ENCODE data around the gene PRKN. TPM values are rescaled to one million over a fixed set of nuclear protein-coding genes. Genes with fewer than 3 reads are reported as not detected.

PRKN gene
- total and polyA plus RNA-seq, 9 of the 15 experiments (the other 6 are each of a cell fraction or from before 2014, with no cell fraction given), result 0.03 to 0.96 (median 0.15) TPM; not detected in 2

- TF ChIP-seq, protein P1, sequence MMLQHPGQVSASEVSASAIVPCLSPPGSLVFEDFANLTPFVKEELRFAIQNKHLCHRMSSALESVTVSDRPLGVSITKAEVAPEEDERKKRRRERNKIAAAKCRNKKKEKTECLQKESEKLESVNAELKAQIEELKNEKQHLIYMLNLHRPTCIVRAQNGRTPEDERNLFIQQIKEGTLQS (IDR thresholded peaks at IDR 0.05), result peak; percentile 78
- TF ChIP-seq, protein P1 (CRISPR knock-in tag; conservative IDR thresholded peaks at IDR 0.05), result no peak
- TF ChIP-seq JUND (IDR thresholded peaks at IDR 0.05; ENCODE audit: borderline replicate concordance, low read depth, low read length), result peak; percentile 78
- peak; percentile 72; the same call in 2 of the 3 replicates for TF ChIP-seq JUND (tag; IDR thresholded peaks at IDR 0.05; ENCODE audit: borderline replicate concordance, low read depth, low read length)
- no peak for TF ChIP-seq ETV6 (IDR thresholded peaks at IDR 0.05; ENCODE audit: borderline replicate concordance in 1 of 2, low read depth in 2 of 2, low read length in 1 of 2)
- no peak for TF ChIP-seq ETV6 (CRISPR knock-in tag; IDR thresholded peaks at IDR 0.05; ENCODE audit: borderline replicate concordance)
- TF ChIP-seq EGR1 (conservative IDR thresholded peaks at IDR 0.05), result no peak
- no peak for TF ChIP-seq MCM2 (IDR thresholded peaks at IDR 0.05; ENCODE audit: low read depth)
- no peak for TF ChIP-seq TAF15 (IDR thresholded peaks at IDR 0.05; ENCODE audit: low read depth, low read length)
- peak; percentile 87 for TF ChIP-seq CREM (IDR thresholded peaks at IDR 0.05; ENCODE audit: low read depth)
- no peak for TF ChIP-seq TBL1XR1 (IDR thresholded peaks at IDR 0.05; ENCODE audit: low read length in 2 of 2)
- TF ChIP-seq MIER1 (IDR thresholded peaks at IDR 0.05; ENCODE audit: low read depth), result no peak
- no peak for TF ChIP-seq ZNF324 (CRISPR knock-in tag; IDR thresholded peaks at IDR 0.05)
- peak; percentile 61 for TF ChIP-seq ETV1 (tag; conservative IDR thresholded peaks at IDR 0.05; ENCODE audit: low read depth)
- TF ChIP-seq CEBPB (tag; IDR thresholded peaks at IDR 0.05), result peak; percentile 16; the same call in 1 of the 2 replicates
- TF ChIP-seq, protein P2, sequence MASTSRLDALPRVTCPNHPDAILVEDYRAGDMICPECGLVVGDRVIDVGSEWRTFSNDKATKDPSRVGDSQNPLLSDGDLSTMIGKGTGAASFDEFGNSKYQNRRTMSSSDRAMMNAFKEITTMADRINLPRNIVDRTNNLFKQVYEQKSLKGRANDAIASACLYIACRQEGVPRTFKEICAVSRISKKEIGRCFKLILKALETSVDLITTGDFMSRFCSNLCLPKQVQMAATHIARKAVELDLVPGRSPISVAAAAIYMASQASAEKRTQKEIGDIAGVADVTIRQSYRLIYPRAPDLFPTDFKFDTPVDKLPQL (IDR thresholded peaks at IDR 0.05; ENCODE audit: extremely low read depth, insufficient read length), result no peak
- TF ChIP-seq SMARCA5 (IDR thresholded peaks at IDR 0.05), result no peak
- no peak for TF ChIP-seq ZNF431 (CRISPR knock-in tag; IDR thresholded peaks at IDR 0.05)
- peak in 1 of 2 experiments; percentile 51; a peak in 1 of 4 replicates for TF ChIP-seq FOXK2 (conservative IDR thresholded peaks at IDR 0.05 in 1 of 2, IDR thresholded peaks at IDR 0.05 in 1 of 2; ENCODE audit: low read depth in 2 of 2)
- TF ChIP-seq PTTG1 (tag; IDR thresholded peaks at IDR 0.05; ENCODE audit: low read depth), result no peak
- no peak for TF ChIP-seq KLF10 (CRISPR knock-in tag; IDR thresholded peaks at IDR 0.05)
- TF ChIP-seq KDM2B (CRISPR knock-in tag; IDR thresholded peaks at IDR 0.05), result no peak
- no peak for TF ChIP-seq XRCC3 (IDR thresholded peaks at IDR 0.05)
- TF ChIP-seq TCF7 (IDR thresholded peaks at IDR 0.05; ENCODE audit: borderline replicate concordance), result no peak
- no peak for TF ChIP-seq BRF1 (IDR thresholded peaks at IDR 0.05; ENCODE audit: borderline replicate concordance, extremely low read depth, insufficient read length)
- TF ChIP-seq ATF1 (CRISPR knock-in tag; IDR thresholded peaks at IDR 0.05), result no peak
- peak; percentile 43 for TF ChIP-seq ATF1 (tag; IDR thresholded peaks at IDR 0.05)
- TF ChIP-seq, protein P3, sequence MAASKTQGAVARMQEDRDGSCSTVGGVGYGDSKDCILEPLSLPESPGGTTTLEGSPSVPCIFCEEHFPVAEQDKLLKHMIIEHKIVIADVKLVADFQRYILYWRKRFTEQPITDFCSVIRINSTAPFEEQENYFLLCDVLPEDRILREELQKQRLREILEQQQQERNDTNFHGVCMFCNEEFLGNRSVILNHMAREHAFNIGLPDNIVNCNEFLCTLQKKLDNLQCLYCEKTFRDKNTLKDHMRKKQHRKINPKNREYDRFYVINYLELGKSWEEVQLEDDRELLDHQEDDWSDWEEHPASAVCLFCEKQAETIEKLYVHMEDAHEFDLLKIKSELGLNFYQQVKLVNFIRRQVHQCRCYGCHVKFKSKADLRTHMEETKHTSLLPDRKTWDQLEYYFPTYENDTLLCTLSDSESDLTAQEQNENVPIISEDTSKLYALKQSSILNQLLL (CRISPR knock-in tag; IDR thresholded peaks at IDR 0.05; ENCODE audit: borderline replicate concordance), result no peak
- TF ChIP-seq SPI1 (IDR thresholded peaks at IDR 0.05; ENCODE audit: borderline replicate concordance, low read depth, low read length), result no peak
Observed at GRCh38 chr6:161549977-161550655, 1177.5 kb downstream of the PRKN start (continued).
